Mucosa of descending colon (tissue), 3 donors: Measurements from ENCODE around the gene INA. TPM values are rescaled to one million over a fixed set of nuclear protein-coding genes. Genes with fewer than 3 reads are reported as not detected.

Experiments
- ATAC-seq: fragments of 200-7000 bp; cut with Tn5 transposase; one replicate; pipeline ENCODE4 v1.9.1; 2020; ENCODE audit warnings: mild to moderate bottlenecking, moderate library complexity
- DNase-seq, 3 donors: peaks; one replicate each; pipeline ENCODE4 v3.0.0-alpha.2; 2020
- H3K36me3 ChIP-seq: fragments of 200-600 bp; one replicate; pipeline ENCODE4 v1.8.0; 2021; ENCODE audit warnings: low read depth, mild to moderate bottlenecking
- H3K4me1 ChIP-seq: fragments of 200-600 bp; one replicate; pipeline ENCODE4 v1.8.0; 2021; ENCODE audit warnings: low read depth, mild to moderate bottlenecking
- H3K4me3 ChIP-seq: fragments of 200-600 bp; one replicate; pipeline ENCODE4 v1.8.0; 2021; ENCODE audit warnings: mild to moderate bottlenecking
- H3K9me3 ChIP-seq: fragments of 200-600 bp; one replicate; pipeline ENCODE4 v1.8.0; 2021; ENCODE audit warnings: mild to moderate bottlenecking
- CTCF ChIP-seq: fragments of 200-600 bp; IDR thresholded peaks from one replicate; pipeline ENCODE4 v1.8.0; 2022; ENCODE audit warnings: antibody characterized with exemption, mild to moderate bottlenecking
- intact Hi-C, 2 donors: fragments of 100-400 bp; cut with DNase I in 1 of 2; cut with micrococcal nuclease in 1 of 2; formaldehyde crosslinking; loops; one replicate each; pipeline versions ENCODE4 v1.11.0 to v1.11.1; 2022; cut with DNase I, micrococcal nuclease
- total RNA-seq, 3 donors: library from RNA; stranded (reverse); fragmentation: NEBNext Ultra II Directional in 2 of 3; extraction: Animal tissue kit (Norgen Biotek cat#: 25700) in 2 of 3; gene quantifications; one replicate each; pipeline versions ENCODE4 v1.2.1 to v1.2.4, GENCODE V29; 2021 to 2023
- donor health status: DM: no; HTN: no; CAD: no; lungs with moderate emphysema.
- donor health status: DM: no; HTN: no; CAD: no.
- donor health status: DM: no; HTN: yes; CAD: no.

INA gene
- total RNA-seq, 3 donors from 2014 or later, result 0.34 to 6.8 (median 0.55) TPM

GRCh38 chr10:103282961-103283360 is 6.0 kb downstream of the INA start:
- no peak for ATAC-seq
- H3K9me3 ChIP-seq, result no peaks in the 10 kb centered on the region

GRCh38 chr10:103284170-103284569 is 7.2 kb downstream of the INA start:
- Histone ChIP-seq H3K4me3 (no peak overlapping the region), H3K9me3 (no peaks in the 10 kb centered on the region), H3K4me1 (no peaks in the 10 kb centered on the region), H3K36me3 (no peaks in the 10 kb centered on the region)
- intact Hi-C loops, result no loop called here
- no peak for TF ChIP-seq CTCF
- DNase-seq, result no peak
- no peak for ATAC-seq

More at GRCh38 chr10:103282961-103283360, 6.0 kb downstream of the INA start:
- TF ChIP-seq CTCF, result no peak
- Histone ChIP-seq H3K4me1 (no peaks in the 10 kb centered on the region), H3K36me3 (no peaks in the 10 kb centered on the region), H3K4me3 (no peak overlapping the region)
- no peak for DNase-seq
- intact Hi-C loops, result no loop called here

- no peak for TF ChIP-seq CTCF
- H3K9me3 ChIP-seq, result no peaks in the 10 kb centered on the region
- no peaks in the 10 kb centered on the region for H3K4me1 ChIP-seq
- no peaks in the 10 kb centered on the region for H3K36me3 ChIP-seq
- no peak overlapping the region for H3K4me3 ChIP-seq
- no peak for ATAC-seq
- intact Hi-C loops, result no loop called here
- DNase-seq, result no peak
Observed at GRCh38 chr10:103287992-103288391, 11.1 kb downstream of the INA start.

DNA sequence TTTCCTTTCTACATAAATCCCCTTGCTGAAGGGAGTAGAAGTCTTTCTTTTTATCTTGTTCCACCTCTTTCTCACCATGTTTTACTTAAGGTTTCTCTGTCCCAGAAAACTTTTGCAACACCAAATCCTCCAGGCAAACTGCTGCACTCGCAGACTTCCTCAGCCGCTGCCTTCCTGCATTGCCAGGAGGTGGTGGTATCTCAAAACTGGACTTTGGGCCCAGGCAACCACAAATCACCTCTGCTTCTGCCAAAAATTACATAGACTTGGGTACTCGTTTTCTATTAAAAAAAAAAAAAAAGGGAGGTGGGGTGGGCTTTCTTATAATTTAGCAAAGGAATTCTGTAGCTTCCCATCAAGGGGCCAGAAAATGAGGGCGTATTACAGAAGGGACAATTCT is 14.7 kb downstream of the INA start:
- no peak overlapping the region for H3K4me3 ChIP-seq
- no peak for ATAC-seq
- TF ChIP-seq CTCF, result no peak

DNA sequence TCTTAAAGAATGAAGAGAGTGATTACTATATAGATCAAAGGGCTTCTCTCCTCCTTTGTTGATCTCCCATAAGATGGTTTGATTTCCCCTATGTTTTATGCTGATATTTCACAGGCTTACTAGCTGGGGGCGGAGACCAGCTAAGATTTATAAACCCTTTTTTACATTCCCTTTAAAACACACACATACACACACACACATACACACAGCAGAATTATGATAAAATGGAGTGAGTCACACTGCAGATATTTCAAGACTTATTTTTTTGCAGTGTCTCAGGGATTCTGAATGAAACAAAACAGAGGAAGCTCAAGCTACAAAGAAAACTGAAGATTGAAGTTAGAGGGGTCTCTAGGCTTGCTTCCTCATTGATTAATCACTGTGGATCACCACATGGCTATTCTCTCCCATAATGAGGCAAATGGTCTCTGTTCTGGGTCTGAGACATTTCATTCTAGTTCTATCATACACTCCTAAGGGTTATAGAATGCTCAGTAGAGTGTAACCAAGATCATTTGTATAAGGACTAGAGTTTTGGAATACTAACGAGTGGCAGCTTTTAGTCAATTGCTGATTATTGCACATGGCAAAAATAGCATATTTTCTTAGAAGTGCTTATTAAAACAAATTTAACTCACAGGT is 18.6 kb downstream of the INA start:
- H3K4me3 ChIP-seq, result no peak overlapping the region
- no peak for TF ChIP-seq CTCF
- intact Hi-C loops, result no loop called here
- no peaks in the 10 kb centered on the region for H3K36me3 ChIP-seq
- DNase-seq (no peak), ATAC-seq (no peak)
- no peaks in the 10 kb centered on the region for H3K9me3 ChIP-seq
- no peaks in the 10 kb centered on the region for H3K4me1 ChIP-seq

More for the DNA sequence above, 14.7 kb downstream of the INA start:
- Histone ChIP-seq H3K4me1 (no peaks in the 10 kb centered on the region), H3K36me3 (no peaks in the 10 kb centered on the region), H3K9me3 (no peaks in the 10 kb centered on the region)
- intact Hi-C loops, result no loop called here
- no peak for DNase-seq

DNA sequence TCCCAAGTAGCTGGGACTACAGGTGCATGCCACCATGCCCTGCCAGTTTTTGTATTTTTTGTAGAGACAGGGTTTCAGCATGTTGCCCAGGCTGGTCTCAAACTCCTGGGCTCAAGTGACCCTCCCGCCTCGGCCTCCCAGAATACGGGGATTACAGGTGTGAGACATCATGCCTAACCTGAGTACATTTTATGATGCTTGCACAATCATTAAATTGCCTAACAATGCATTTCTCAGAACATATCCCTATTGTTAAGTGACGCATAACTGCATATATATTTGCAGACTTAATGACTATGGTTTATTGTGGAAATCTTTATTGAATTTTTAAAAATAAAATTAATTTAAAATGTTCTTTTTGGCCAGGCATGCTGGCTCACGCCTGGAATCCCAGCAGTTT is 30.7 kb downstream of the INA start:
- no peak overlapping the region for H3K4me3 ChIP-seq
- H3K36me3 ChIP-seq, result no peaks in the 10 kb centered on the region
- H3K9me3 ChIP-seq, result no peaks in the 10 kb centered on the region
- ATAC-seq (peak; percentile 66), DNase-seq (no peak)
- no peaks in the 10 kb centered on the region for H3K4me1 ChIP-seq
- no peak for TF ChIP-seq CTCF
- intact Hi-C loops, result no loop called here
